Measurements from ENCODE around the gene PSME4.

- TF ChIP-seq CTCF (IDR thresholded peaks at IDR 0.05) (no peak), POLR2A (IDR thresholded peaks at IDR 0.05) (no peak)
Observed at GRCh38 chr2:53991948-53992347, 21.2 kb upstream of the PSME4 start.

Measured in Peyer's patch (tissue), 4 donors.